ENCODE results near the gene TNNI3K. TPM values are rescaled to one million over a fixed set of nuclear protein-coding genes. Genes with fewer than 3 reads are reported as not detected.

The TNNI3K gene
- total RNA-seq, 1 experiment from 2014 or later = not detected

GRCh38 chr1:74403606-74404005 is 168.4 kb downstream of the TNNI3K start:
- H3K4ac ChIP-seq (ENCODE audit: low read depth, low read length) = no peak overlapping the region
- H3K56ac ChIP-seq (ENCODE audit: insufficient read length, low read depth, low read length) = no peak overlapping the region
- H2BK12ac ChIP-seq (ENCODE audit: insufficient read length, low read depth, low read length) = no peak overlapping the region
- H3K27me3 ChIP-seq (ENCODE audit: insufficient read depth, low read length) = no peaks in the 10 kb centered on the region
- H3K4me1 ChIP-seq (ENCODE audit: insufficient read depth, low read length) = no peaks in the 10 kb centered on the region
- no peaks in the 10 kb centered on the region for H3K79me2 ChIP-seq (ENCODE audit: insufficient read depth, low read length)
- no peak overlapping the region for H3K23ac ChIP-seq (ENCODE audit: insufficient read length, low read depth, low read length)
- H4K91ac ChIP-seq (ENCODE audit: insufficient read length, low read depth, low read length) = no peak overlapping the region
- H2BK20ac ChIP-seq (ENCODE audit: low read depth, low read length, poor library complexity, severe bottlenecking) = no peak overlapping the region
- Mint-ChIP-seq H3K36me3 (ENCODE audit: insufficient read depth in 1 of 3, low read depth in 3 of 3) (no peaks in the 10 kb centered on the region), H3K27ac (no peak overlapping the region), H3K9me3 (no peaks in the 10 kb centered on the region), H3K4me3 (no peak overlapping the region), H3K27me3 (ENCODE audit: low read depth) (no peaks in the 10 kb centered on the region), H3K4me1 (no peaks in the 10 kb centered on the region)
- H2BK120ac ChIP-seq (ENCODE audit: low read depth, low read length, poor library complexity, severe bottlenecking) = no peak overlapping the region
- H3K23me2 ChIP-seq (ENCODE audit: insufficient read length, low read depth, low read length, poor library complexity, severe bottlenecking) = no peaks in the 10 kb centered on the region
- H2BK15ac ChIP-seq (ENCODE audit: low read depth, low read length) = no peak overlapping the region
- no CpG with 5 or more reads among the region's 1 CpG for WGBS (ENCODE audit: extremely low coverage, insufficient read length, low lambda C conversion rate)
- no peak overlapping the region for H4K8ac ChIP-seq (replicated peaks; ENCODE audit: insufficient read length, low read depth, low read length)
- no peak overlapping the region for H2AK5ac ChIP-seq (ENCODE audit: insufficient read length, low read length)
- no peaks in the 10 kb centered on the region for H4K20me1 ChIP-seq (ENCODE audit: control insufficient read depth, insufficient read depth, insufficient read length)
- no peak overlapping the region for H3T11ph ChIP-seq (ENCODE audit: low read length)
- H3K18ac ChIP-seq (ENCODE audit: insufficient read length, low read depth, low read length) = no peak overlapping the region
- no peak overlapping the region for H2AFZ ChIP-seq (ENCODE audit: low read length)
- TF ChIP-seq CTCF (conservative IDR thresholded peaks at IDR 0.05) = no peak
- H3K4me2 ChIP-seq (ENCODE audit: insufficient read depth, insufficient read length, low read length) = no peak overlapping the region
- H3K9ac ChIP-seq (ENCODE audit: extremely low read depth, insufficient read length, low read length) = no peak overlapping the region
- no peaks in the 10 kb centered on the region for H3K9me3 ChIP-seq (ENCODE audit: control insufficient read depth, low read depth, low read length)
- no peak overlapping the region for H3K14ac ChIP-seq (ENCODE audit: insufficient read depth, low read length)
- H3K79me1 ChIP-seq (ENCODE audit: insufficient read depth, low read depth, low read length, poor library complexity, severe bottlenecking) = no peaks in the 10 kb centered on the region
- no peak overlapping the region for H4K5ac ChIP-seq (ENCODE audit: insufficient read length, low read depth, low read length)
- DNase-seq = no peak
- H3K27ac ChIP-seq (ENCODE audit: insufficient read length, low read depth, low read length) = no peak overlapping the region
- no peak overlapping the region for H2BK5ac ChIP-seq (ENCODE audit: insufficient read length, low read length)
